GM19397 (cell line): ENCODE measurements around the gene ASPG.

Source experiments
- ATAC-seq: cut with Tn5 transposase; IDR thresholded peaks from one replicate; pipeline ENCODE4 v1.9.1; 2021; ENCODE audit warnings: mild to moderate bottlenecking, moderate library complexity; ENCODE audit not compliant: unreplicated experiment

The ASPG gene

DNA sequence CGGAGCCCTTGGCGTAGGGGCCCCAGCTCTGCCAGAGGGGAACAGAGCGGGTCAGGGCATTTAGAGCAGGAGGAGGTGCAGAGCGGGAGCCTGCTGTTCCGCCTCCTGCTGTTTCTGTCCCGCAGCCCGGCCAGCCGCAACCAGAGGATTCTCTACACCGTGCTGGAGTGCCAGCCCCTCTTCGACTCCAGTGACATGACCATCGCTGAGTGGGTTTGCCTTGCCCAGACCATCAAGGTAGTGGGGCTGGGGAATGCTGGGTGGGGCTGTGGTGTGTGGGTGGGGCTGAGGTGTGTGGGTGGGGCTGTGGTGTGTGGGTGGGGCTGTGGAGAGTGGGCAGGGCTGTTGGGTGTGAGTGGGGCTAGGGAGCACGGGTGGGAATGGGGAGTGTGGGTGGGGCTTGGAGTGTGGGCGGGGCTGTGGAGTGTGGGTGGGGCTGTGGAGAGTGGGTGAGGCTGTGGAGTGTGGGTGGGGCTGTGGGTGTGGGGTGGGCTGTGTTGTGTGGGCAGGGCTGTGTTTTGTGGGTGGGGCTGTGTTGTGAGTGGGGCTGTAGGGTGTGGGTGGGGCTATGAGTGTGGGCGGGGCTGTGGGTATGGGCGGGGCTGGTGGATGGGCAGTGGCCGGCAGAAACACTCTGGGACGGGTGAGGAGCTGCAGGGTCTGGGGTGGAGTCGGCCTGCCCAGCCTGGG lies 8.0 kb downstream of the ASPG start:
- ATAC-seq: no peak

DNA sequence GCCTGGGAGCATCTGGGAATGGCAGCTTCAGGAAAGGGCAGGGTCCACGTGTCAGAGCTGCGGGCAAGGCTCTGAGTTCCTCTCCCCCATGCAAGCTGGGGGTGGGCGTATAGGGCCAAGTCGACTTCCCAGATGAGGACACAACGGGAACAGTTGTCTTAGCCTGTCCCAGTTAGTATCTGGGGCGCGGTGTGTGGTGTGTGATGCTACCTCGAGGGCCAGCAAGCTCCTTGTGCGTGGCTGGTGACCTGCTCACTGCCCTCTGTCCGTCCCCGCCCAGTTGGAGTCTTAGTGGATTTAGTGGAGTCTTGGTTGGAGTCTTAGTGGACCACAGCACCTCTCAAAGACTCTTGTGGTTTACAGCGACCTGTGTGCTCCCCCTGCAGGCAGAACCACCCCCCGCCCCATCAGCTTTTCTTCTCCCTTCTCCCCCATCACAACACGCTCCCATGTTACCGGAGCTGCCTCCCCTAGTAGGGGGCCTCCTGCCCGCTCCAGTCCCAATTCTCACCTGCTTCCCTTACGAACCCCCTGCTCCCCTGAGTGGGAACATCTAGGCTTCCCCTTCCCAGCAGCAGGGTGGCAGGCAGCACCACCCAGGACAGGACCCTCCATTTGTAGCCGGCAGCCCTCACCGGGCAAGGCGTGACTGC lies 8.7 kb downstream of the ASPG start:
- ATAC-seq: no peak

DNA sequence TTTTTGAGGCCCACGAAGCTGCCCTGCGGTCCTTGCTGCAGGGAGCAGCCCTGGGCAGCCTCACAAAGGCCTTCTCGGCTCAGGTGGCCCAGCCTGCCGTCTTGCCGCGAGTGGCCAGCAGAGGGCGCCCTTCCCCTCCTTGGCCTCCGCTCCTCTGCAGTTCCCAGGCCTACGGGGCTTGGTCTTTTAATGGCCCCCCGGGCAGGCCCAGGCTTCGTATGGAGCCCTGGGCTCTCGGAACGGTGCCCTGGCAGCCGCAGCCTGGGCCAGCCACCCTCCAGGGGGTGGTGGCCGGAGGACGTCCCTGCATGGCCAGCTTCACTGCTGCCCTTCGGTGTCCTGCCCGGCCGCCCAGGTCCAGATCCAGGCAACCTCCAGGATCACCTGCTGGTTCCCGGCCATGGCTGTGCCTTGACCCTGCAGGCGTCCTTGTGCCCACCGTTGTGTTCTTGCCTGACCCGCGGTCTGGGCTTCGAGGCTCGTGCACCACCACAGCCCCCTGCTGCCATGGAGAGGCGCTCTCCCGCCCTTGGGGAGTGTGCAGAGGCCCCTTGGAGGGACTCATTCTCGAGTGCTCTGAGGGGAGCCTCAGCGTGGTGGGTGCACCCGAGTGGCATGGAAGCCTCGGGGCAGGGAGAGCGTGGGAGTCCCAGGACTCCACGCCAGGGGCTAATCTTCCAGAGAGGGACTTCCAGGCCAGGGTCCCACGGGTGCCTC lies 9.4 kb downstream of the ASPG start:
- ATAC-seq: no peak

DNA sequence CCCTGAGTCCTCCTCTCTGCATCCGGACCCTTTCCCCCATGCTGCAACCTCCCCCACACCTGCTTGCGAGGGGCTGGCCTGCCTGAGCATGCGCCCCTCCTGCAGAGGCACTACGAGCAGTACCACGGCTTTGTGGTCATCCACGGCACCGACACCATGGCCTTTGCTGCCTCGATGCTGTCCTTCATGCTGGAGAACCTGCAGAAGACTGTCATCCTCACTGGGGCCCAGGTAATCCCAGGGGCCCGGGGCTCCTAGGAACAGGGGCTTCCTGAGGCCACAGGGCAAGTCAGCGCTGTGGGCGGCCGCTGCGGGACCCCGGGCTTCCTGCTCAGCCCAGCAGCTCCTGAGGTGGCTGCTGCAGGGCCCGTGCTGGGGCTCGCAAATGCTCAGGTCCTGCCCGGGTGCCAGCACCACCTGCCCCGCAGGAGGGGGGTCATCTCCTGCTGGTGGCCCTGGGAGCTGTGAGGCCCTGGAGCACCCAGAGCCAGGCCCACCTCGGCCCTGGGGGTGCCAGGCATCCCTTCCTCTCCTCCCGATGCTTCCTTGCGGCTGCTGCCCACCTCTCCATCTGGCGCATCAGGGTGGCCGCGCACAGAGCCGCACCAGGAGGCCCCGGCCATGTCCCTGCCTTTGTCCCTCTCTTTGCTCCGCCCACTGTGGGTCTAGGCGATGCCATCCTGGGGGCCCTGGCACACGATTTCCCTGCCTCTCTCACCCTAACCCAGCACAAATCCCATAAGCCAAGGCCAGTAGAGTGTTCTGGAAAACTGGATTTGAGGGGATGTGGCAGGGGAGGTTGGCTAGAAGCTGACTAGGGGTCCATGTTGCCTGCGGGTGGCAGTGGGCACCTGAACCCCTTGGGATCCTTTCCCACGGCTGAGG lies 10.2 kb downstream of the ASPG start:
- no peak for ATAC-seq

DNA sequence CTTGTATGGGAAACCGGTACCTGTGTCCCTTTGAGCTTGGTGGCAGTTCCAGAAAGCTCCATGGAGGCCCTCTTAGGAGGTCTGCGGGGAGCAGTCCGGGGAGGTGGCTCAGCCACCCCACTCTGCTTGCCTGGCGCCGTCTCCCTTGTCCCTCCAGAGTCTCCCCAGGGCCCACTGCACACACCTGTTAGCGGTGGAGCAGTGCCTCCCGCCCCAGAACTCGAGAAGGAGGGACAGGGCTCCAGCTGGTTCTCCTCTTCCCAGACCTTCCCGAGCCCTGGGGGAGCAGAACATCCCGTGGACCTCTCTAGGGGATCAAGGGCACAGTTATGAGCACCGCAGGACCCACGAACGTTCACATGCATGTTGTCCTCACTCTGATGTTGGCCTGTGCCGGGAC lies 10.8 kb downstream of the ASPG start:
- ATAC-seq: no peak

DNA sequence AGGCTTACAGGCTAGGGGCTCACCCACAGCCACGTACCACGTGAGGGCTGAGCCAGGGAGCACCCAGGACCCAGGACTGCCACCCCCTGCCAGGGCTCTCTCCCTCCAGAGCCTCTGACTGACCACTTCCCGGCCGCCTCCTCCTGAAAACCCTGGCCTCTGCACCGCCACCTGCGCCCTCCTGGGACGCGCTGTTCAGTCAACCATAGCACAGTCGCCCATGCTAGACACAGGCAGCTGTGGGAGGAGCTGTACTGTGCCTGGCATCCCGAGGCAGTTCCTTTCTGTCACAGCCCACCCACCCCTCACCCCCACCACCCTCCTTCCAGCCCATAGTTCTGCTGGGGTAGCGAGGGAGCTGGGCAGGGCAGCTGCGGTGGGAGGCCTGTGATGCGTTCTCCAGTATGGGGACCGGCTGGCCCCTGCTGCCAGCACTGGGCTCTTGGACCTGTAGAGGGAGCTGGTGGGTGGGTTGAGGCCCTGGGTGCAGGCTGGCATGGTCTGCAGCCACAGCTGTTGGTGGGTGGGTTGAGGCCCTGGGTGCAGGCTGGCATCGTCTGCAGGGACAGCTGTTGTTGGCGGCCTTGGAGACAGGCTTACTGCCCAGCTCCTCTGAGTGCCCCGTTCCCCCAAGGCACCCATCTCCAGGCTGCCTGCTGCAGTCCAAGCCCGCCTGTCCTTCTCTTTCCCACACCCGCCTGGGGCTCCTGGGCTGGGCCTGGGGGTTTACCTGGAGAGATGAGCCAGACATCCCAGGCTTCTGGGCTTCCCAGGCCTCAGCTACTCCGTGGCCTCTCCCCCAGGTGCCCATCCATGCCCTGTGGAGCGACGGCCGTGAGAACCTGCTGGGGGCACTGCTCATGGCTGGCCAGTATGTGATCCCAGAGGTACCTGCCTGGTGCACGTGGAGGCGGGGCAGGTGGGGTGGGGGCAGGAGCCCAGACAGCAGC lies 11.5 kb downstream of the ASPG start:
- ATAC-seq: no peak

DNA sequence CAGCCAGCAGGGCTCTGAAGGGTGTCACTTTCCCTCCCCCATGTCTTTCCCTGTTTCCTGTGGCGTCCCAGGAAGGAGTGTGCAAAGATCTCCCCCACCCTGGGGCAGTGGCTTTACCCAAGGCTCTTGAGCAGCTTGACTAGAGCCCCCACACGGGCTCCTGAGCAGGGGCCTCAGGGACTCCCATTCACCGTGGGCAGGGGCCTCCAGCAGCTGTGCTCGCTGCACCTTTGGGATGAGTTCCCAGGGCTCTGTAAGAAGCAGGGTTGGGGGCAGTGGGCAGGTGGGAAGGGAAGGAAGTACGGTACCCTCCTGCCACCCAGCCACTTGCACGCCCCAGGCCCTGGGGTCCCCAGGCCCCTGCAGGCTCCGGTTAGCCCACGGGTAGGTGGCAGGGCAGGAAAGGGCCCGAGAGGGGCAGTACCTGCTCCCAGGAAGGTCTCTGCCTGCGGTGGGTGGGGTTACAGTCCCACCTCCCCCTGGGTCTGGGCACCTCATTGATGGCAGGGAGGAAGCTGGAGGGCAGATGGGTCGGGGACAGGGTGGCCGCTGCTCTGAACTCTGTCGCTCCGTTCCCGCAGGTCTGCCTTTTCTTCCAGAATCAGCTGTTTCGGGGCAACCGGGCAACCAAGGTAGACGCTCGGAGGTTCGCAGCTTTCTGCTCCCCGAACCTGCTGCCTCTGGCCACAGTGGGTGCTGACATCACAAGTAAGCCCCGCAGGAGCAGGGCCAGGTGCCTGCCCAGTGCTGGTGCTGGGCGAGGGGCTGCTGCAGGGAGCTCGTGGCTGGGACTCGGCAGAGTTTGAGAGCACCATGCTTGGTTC lies 13.0 kb downstream of the ASPG start:
- ATAC-seq: no peak

DNA sequence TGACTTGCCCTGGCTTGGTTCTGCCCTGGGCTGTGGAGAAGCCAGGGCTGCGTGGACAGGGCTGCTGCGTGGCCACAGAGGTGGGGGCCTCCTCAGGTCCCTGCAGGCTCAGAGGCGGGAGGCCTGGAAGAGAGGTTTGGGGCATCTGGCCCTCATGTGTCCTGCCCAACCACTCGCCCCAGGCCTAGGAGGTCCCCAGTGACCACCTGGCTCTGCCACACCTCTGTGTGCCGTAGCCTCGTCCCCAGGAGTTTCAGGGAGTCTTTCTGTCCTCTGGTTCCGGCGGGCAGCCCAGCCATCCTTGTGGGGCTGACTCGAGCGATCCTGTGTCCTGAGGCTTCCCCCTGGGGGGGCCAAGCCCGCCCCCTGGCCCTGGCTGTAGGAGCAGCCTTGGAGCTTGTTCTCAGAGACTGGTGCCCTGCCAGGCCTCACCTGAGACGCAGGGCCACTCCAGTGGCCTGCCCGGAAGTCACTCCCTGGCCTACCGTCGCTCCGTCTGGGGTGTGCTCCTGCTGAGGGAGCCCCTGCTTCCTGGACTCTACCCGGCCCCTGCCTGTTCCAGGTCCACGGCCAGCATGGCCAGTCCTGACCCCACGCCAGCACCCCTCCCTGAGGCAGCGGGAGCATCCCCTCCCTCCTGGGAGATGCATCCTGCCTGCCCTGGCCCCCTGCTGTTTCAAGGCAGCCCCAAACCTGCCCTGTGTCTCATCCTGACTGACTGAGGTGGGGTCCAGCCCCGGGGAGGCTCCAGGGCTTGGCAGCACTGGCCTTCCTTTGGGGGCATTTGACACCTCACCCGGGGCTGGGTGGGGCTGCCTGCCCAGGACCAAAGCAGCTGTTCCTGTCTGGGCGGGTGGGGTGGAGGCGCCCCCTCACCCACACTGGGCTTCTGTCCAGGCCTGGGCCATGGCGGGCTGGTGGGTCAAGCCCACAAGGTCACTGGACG lies 13.9 kb downstream of the ASPG start:
- ATAC-seq: no peak

DNA sequence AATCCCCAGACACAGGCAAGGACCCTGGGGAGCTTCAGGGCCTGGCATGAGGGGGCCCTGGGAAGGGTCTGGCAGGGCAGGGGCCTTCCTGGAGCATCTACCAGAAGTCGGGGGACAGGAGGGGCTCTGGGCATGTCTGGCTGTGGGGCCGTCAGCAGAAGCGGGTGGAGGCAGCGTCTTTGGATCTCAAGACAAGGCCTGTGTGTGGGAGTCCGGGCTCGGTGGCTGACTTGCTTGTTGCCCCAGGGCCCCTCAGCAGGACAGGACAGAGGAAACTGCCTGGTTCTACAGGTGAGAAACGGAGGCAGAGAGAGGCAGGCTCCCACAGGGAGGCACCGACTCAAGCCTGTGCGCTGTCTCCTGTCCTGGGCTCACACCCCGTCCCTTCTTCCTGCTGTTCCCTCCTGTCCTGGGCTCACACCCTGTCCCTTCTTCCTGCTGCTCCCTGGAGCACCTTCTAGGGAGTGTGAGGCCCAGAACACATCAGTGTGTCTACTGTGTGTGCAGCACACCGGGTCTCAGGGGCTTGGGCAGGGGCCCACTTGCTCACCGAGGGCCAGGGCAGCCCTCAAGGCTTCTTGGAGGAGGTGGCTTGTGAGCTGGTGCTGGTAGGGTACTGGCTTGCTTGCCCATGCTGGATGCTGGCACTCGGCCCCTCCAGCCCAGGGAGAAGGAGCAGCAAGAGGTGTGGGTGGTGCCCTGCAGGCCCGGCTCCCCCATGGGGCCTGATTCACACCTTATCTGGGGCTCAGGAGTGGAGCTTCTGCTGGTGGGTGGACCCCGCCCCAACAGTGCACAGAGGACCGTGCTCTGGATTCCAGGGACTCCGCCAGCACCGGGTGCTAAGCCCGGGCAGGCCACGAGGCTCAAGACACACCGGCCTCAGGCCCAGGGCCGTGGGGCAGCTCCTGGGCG lies 14.9 kb downstream of the ASPG start:
- ATAC-seq: no peak

DNA sequence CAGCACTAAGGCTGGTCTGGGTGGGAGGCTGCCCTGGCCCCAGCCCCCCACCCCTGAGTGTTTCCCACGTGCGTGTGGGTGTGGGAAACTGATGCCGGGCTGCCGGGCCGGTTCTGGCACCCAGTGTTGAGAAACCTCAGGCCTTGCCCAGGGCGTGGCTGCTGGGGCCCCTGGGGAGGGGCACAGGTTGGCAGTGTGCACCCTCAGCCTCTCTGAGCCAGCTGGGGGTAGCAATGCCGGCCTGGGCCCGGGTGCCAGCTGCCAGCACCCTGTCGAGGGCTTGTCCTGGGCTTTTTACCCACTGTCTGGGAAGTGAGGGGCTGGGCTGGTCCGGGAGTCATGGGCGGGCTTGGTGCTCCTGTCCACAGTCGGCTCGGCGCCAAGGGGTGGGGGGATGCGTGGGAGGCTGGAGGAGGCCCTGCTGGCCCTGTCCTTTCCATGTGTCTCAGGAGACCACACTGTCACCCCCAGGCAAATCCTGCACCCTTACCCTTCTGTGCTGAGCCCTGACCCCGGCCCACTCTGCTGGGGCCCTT lies 15.7 kb downstream of the ASPG start:
- ATAC-seq: no peak

DNA sequence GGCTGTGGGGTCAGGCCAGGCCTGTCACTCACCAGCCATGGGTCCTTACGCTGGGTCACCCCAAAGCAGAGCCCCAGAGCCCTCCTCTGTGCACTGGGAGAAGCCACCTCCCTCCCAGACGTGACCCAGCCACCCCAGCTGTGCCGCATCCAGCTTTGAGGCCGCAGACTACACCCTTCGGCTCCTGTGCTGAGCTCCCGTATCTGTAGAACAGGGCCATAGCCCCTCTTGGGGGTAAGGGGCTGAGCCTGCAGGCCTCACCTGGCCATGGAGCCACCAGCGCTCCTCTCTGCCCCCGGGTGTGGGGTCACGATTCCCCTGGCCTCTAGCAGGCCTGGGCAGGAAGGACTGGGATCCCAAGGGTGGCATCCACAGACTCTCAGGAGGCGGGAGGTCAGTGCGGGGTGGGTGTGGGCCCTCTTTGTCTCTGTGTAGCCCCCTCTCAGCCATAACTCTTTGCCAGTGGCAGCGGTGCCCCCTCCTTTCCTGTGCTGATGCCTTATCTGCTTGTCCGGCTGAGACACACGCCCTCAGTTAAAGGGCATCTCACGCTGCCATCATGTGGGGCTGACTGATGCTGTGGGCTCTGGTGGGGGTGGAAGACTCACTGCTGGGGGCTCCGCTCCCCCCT lies 16.3 kb downstream of the ASPG start:
- no peak for ATAC-seq

DNA sequence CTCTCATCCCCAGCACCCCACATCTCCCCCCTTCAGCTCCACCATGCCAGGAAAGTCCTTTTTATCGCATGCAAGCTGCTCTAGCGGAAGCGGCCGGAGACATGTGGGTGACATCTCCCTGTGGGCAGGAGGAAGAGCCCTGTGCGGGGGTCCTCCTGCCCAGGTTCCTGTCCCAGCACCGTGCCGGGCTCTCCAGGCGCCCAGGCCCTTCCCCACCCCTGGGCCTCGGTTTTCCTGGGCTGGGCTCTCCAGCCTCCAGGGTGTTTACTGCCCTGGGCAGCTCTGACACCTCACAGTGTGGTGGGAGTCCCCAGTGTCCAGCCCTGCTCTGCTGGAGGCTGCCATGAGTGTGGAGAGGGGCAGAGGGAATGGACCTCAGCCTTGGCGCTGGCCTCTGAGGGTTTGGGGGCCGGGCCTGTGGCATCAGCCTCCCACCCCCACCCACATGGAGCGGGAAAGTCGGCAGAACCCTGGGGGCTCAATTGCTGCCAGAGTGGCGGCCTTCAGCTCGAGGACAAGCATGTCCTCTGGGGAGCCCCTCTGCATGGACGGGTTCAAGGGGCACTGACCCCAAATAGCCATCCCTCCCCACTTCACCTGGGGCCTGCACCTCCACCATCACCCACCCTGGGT lies 16.9 kb downstream of the ASPG start:
- no peak for ATAC-seq

DNA sequence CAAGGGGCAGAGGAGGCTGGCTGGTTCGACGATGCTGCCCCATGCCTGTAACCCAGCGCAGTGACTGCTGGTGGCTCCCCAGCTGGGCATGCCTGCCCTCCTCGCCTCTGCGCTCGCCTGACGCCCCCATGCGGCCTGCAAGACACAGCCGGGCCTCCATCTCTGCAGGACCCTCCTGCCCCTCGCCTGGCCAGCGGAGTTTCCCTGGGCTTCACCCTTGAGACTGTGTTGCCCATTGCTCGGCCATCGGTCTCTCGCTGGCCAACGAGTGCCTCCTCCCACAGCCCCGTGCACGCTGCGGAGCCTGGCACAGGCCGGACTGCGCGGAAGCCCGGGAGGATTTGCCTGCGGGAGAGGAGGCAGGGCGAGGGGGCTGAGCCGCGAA lies 17.6 kb downstream of the ASPG start:
- no peak for ATAC-seq

DNA sequence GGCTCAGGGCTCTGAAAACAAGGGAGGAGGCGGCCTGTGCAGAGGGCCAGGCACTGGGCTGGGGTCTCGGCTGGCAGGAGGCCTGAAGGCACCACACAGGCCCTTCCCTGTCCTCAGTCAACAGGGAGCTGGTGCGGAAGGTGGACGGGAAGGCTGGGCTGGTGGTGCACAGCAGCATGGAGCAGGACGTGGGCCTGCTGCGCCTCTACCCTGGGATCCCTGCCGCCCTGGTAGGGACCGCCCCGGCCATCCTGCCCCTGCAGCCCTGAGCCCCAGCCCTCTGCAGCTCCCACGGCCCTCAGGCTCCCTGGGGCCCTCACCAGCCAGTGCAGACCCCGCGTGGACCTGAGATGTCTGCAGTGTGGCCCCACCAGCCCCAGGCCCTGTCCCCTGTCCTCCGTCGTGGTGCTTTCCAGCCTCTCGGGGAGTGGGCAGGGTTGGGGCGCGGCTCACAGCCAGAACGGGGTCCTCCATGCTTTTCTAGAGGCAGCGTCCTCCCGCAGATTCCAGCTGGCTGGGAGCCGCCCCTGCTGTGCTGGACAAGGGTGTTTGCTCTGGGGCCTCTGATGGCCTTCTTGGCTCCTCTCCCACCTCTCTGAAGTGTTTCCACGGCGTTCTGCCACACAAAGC lies 18.1 kb downstream of the ASPG start:
- no peak for ATAC-seq

DNA sequence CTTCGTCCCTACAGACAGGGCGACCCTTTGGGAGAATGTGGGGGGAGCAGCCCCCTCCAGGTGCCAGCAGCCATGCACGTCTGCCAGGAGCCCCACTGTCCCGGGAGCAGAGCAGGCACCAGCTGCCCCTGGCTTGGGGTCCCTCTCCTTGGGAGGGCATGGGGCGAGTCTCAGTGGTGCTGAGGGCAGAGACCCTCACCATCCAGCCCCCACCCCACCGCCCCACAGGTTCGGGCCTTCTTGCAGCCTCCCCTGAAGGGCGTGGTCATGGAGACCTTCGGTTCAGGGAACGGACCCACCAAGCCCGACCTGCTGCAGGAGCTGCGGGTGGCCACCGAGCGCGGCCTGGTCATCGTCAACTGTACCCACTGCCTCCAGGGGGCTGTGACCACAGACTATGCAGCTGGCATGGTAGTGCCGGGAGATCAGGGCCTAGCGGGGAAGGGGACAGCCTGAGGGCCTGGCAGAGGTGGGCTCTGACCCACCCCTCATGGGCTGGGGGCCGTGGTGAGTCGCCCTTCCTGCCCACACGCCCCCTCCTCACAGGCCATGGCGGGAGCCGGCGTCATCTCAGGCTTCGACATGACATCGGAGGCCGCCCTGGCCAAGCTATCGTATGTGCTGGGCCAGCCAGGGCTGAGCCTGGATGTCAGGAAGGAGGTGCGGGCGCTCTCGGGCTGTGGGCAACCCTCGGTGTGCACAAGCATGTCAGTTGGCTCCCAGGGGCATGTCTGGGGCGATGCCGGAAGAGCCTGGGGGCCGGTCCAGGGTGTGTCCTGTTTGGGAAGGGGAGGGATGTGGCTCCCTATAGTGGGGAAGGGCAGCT lies 18.8 kb downstream of the ASPG start:
- ATAC-seq: no peak
